ENCODE measurements around the gene RIMS1.
A peak's percentile ranks its signal among the peaks of the same experiment; 100 is the strongest.
"Not testable (repeated sequence)": the region's sequence is repeated elsewhere in the genome, so short reads cannot be mapped to it uniquely, and the experiment has no call there.

The RIMS1 gene

DNA sequence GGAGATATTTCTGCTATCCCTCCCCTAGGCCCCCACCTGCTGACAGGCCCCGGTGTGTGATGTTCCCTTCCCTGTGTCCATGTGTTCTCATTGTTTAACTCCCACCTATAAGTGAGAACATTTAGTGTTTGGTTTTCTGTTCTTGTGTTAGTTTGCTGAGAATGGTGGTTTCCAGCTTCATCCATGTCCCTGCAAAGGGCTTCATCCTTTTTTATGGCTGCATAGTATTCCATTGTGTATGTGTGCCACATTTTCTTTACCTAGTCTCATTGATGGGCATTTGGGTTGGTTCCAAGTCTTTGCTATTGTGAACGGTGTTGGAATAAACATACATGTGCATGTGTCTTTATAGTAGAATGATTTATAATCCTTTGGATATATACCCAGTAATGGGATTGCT lies 448.9 kb downstream of the RIMS1 start:
- DNase-seq, result not testable (repeated sequence)

GRCh38 chr6:72348926-72349325 lies 462.6 kb downstream of the RIMS1 start:
- no peak for DNase-seq

DNA sequence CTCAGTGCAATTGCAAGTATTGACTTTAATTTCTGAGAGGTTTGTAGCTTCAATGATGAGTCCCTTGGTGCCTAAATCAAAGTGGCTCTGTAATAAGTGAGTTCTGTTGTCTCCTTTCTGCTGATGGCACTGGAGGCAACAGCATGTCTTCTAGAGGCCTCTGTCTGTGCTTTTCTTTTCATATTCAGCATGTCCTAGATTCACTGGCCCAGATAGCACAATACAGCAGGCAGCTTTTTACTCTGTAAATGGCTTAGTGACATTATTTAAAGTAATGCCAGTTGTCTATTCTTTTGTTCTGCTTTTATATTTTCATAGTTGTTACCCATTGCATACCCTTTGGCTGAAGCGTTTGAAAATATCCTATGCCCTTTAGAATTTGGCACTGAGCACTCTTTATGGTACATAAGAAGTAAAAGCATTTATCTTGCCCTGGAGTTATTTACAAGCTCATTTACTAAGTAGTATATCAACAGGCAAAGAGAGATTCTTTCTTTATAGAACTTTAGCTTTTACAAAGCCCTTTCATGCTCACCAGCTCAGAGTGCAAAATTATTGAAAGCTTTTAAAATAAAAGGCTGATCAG lies 464.0 kb downstream of the RIMS1 start:
- DNase-seq, result no peak

- no peak for DNase-seq
Measured at GRCh38 chr6:72363844-72364740, 477.7 kb downstream of the RIMS1 start.

DNA sequence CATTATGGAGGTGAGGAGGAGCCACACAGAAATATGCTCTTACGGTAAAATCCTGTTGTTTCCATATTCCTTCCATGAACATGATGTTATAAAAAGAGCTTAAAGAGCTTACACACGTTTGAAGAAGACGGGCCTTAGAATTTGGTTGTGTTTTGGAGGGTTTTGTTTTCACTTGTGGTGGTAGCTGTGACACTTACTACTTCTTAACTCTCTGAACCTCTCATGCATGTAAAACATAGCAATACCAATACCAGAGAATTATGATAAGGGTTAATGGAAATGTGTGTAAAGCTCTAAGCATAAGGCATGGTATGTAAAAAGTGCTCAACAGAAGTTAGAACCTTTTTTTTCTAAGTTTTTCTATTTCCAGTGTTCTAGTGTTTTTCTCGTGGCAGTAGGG lies 479.4 kb downstream of the RIMS1 start:
- DNase-seq, result no peak

DNA sequence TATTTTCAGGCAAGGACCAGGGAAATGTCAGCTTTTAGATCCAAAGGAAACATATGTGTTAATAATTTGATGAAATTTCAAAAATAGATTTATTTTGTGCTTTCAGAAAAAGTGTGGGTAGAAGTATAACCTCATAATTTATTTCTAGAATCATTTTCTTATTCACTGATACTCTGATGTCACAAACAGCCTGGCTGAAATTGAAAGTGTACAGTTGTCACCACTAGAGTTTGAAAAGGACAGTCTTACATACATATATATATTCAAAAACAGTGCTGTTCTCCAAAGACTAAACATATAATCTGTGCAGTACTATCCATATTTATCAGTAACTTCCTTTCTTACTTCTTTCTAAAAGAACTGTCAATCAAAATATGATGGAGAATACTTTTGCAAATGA lies 481.1 kb downstream of the RIMS1 start:
- no peak for DNase-seq

GRCh38 chr6:72371473-72371872 lies 485.1 kb downstream of the RIMS1 start:
- DNase-seq, result no peak

GRCh38 chr6:72374172-72374571 lies 487.8 kb downstream of the RIMS1 start:
- no peak for DNase-seq

- no peak for DNase-seq
Measured at GRCh38 chr6:72374857-72375256, 488.5 kb downstream of the RIMS1 start.

DNA sequence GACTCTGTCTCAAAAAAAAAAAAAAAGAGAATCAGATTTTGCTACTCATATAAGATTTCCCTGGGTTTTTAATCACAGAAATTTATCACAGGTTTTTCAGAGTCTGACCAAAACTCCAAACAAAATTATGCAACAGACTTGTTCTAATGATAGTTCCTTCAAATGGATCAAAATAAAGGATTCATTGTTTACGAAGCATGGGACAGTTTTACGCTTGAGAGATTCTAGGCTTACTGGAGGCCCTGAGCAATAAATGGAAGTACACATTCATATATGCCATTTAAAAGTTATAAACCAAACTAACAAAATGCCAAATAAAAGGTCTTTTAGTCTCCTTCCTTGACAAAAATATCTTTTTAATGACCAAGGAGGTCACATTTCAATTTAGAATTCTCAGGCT lies 490.4 kb downstream of the RIMS1 start:
- no peak for DNase-seq

- DNase-seq, result no peak
Measured at GRCh38 chr6:72381076-72381475, 494.7 kb downstream of the RIMS1 start.

DNA sequence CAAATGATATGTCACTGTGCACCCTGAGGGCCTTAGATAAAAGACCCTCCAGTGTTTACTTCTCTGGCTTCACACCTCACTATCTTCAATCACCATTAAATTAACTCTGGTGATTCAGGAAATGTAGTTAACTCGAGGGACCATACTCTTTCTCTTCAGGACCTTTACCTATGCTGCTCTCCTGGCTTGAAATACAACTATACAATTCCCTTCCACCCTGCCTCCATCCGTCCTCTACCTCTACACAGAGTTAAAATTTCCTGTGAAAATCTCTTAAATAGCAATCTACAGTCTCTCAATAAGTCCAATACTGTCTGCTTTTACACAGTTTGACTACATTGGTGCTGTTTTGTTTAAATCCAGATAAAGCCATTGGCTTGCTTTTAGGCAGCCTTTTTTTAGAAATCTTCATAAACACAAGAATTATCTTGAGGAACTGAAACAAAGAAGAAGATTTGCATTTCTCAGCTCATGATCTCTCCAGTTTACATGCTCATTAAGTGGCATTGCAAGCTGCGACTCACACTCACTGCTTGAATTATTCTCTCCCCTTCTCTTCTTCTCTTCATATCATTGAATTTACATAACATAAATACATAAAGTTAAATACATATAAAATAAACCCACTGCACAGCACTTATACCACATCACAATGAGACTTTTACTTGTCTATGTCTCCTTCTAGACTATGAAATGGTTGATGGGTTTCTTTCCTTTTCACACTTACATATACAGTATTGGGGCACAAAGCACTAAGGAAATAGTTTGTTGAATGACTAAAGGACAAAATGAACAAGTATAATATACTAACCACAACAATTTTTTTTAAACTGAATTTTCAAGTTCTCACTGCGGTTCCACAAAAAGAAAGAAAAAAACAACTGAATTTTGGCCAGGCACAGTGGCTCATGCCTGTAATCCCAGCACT lies 496.5 kb downstream of the RIMS1 start:
- DNase-seq, result no peak

- no peak for DNase-seq
Measured at GRCh38 chr6:72386324-72386723, 500.0 kb downstream of the RIMS1 start.

DNA sequence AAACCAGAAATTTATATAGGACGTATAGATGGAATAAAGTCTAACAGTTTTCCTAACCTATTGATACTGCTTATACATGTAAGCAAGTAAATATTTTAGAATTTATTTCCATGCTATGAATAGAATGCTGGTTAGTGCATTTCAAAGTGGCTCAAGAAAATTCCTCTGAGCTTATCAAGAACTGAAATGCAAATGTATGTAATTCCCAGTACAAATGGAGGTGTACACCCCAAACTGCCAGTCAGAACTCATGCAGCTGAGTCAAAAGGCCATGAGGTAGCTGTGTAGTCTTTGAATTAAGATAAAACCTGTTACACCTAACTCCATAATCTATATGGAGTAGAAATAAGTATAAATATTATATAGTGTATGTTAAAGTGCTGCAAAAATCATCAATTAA lies 503.3 kb downstream of the RIMS1 start:
- DNase-seq, result no peak

DNA sequence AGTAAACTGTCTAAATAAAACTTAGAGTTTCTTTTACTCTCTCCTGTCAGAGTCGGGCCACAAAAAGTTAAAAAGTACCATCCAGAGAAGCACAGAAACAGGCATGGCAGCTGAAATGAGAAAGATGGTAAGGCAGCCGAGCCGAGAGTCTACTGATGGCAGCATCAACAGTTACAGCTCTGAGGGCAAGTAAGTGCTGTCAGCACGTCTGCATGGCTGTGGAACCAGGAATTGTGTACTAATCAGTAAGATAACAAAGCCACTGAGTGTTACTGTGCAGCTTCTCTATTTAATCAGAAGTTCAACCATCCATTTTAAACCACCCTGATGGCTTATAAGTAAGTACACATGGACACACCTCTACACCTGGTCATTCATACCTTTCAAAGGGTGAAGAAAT lies 504.2 kb downstream of the RIMS1 start:
- no peak for DNase-seq

GRCh38 chr6:72401865-72402264 lies 515.5 kb downstream of the RIMS1 start:
- DNase-seq, result no peak

GRCh38 chr6:72403413-72403812 lies 517.1 kb downstream of the RIMS1 start:
- no peak for DNase-seq

- no peak for DNase-seq
Measured at GRCh38 chr6:72406517-72406916, 520.2 kb downstream of the RIMS1 start.

GRCh38 chr6:72410769-72411168 lies 524.4 kb downstream of the RIMS1 start:
- no peak for DNase-seq

DNA sequence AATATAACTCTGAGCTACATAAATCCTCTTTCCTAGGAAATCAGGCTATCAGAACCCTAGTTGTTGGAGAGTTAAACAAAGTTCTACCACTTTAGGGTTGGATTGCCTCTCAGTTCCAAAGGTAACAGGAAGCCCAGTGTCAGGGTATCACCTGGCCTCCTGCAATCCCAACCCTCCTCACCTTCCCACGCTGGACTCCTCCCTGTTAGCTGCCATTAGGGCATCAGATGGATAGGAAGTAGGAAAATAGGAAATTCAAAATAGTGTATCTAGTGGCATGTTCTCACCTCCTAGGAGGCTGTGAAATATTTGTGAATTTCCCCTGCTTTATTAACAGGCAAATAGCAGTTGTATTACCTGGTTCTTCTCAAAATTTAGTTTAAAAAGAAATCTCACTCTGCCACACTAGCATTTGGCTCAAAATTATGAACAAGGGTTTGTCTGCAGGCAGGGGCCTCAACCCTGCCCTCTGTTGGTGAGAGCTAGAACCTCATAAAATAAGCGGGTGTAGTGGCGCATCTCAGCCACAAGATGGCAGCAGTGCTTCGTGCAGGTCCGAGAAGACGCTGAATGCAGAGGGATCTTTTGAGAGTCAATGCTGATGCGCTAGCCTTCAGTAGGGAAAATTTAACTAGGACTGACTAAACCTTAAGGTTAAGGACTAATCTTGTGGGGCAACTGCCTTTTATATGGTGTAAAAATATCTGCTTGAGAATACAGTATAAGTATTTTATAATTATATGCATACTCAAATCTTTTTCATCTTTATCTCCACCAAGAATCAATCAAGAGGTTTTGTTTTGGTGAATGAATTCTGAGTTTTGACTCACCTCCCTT lies 525.7 kb downstream of the RIMS1 start:
- peak; percentile 92 for DNase-seq

GRCh38 chr6:72412709-72413044 lies 526.3 kb downstream of the RIMS1 start:
- peak; percentile 3 for DNase-seq

DNA sequence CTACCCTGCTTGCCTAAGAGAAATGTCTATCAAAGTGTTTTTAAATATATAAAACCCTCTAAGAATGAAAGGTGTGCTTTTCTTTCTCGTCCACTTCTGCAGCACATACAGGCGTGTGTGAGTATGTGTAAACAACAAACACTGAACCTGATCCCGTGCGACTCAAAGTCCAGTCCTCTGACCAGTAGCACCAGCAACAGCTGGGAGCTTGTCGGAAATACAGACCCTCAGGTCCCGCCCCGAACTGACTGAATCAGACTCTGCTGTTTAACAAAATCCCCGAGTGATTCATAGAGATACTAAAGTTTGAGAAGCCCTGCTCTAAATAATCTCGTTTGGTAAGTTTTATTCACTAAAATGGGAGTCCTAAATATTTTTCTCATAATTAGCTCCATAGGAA lies 527.5 kb downstream of the RIMS1 start:
- no peak for DNase-seq

All from right kidney (tissue), 1 donor.